ENCODE results near the gene C11orf21.

Gene C11orf21

DNA sequence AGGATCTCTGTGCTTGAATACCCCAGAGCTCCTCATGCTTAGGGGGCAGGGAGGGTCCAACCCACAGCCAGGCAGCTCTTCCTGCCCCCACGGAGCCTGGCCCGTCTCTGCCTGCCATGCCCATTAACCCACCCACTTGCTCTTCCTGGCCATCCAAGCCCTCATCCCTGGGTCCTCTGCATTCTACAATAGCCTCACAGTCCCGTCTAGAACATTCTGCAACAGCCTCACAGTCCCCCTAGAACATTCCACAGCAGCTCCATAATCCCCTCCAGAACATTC, 15.2 kb upstream of the C11orf21 start:
- TF ChIP-seq CTCF (IDR thresholded peaks at IDR 0.05; ENCODE audit: borderline replicate concordance, control extremely low read depth, extremely low read depth, insufficient read depth, missing control alignments): no peak
- in situ Hi-C loops (cut with MboI; ENCODE audit: low sequenced_read_pairs, unreplicated experiment): loop anchor here (10.0 kb wide), 1 partner anchor 98 kb away; no protein-coding TSS in a partner anchor

GRCh38 chr11:2316169-2316962, 14.6 kb upstream of the C11orf21 start:
- in situ Hi-C loops (cut with MboI; ENCODE audit: low sequenced_read_pairs, unreplicated experiment): loop anchor here (10.0 kb wide), 1 partner anchor 98 kb away; no protein-coding TSS in a partner anchor
- no peak for DNase-seq (ENCODE audit: low spot score)

More for the DNA sequence above, 15.2 kb upstream of the C11orf21 start:
- DNase-seq (ENCODE audit: low spot score): no peak

DNA sequence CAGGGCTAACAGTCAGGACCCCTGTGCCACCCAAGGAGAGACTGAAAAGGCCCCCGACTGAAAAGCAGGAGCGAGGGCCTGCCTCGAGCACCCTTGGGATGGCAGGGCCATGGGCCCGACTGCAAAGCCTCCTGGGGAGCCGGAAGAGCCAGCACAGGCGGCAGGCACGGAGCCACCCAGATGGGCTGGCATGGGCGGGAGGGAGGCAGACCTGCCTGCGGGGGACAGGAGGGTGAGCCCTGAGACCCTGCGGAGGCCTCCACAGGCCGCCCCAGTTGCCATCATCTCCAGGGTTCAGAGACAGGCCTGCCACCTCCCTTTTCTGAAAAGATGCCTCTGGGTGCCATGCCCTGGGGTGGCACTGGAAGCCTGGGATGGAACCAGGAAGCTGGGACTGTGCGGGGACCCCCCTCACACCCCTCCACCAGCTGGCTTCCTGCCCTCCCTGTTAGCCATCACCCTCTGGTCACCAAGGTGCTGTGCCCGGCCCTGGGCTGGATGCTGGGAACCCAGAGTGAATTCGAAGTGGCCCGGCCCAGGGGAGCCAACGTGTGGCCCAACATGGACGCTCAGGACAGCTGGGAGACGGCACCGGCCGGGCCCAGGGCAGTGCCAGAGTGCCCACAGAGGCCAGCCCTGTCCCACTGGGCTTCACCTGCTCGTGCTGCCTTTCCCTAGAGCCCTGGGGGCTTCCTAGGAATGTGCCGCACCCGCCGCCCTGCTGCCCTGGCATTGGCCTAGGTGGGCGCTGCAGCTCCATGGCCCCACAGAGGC, 13.9 kb upstream of the C11orf21 start:
- TF ChIP-seq CTCF (IDR thresholded peaks at IDR 0.05; ENCODE audit: borderline replicate concordance, control extremely low read depth, extremely low read depth, insufficient read depth, missing control alignments): no peak
- DNase-seq (ENCODE audit: low spot score): no peak
- in situ Hi-C loops (cut with MboI; ENCODE audit: low sequenced_read_pairs, unreplicated experiment): loop anchor here (10.0 kb wide), 1 partner anchor 99 kb away; no protein-coding TSS in a partner anchor

More at GRCh38 chr11:2316169-2316962, 14.6 kb upstream of the C11orf21 start:
- no peak for TF ChIP-seq CTCF (IDR thresholded peaks at IDR 0.05; ENCODE audit: borderline replicate concordance, control extremely low read depth, extremely low read depth, insufficient read depth, missing control alignments)

- no peak for DNase-seq (ENCODE audit: low spot score)
- TF ChIP-seq CTCF (IDR thresholded peaks at IDR 0.05; ENCODE audit: borderline replicate concordance, control extremely low read depth, extremely low read depth, insufficient read depth, missing control alignments): no peak
- in situ Hi-C loops (cut with MboI; ENCODE audit: low sequenced_read_pairs, unreplicated experiment): loop anchor here (10.0 kb wide), 1 partner anchor 100 kb away; no protein-coding TSS in a partner anchor
Measured at GRCh38 chr11:2314525-2315394, 13.0 kb upstream of the C11orf21 start.

GRCh38 chr11:2314136-2314524, 12.4 kb upstream of the C11orf21 start:
- TF ChIP-seq CTCF (IDR thresholded peaks at IDR 0.05; ENCODE audit: borderline replicate concordance, control extremely low read depth, extremely low read depth, insufficient read depth, missing control alignments): no peak
- in situ Hi-C loops (cut with MboI; ENCODE audit: low sequenced_read_pairs, unreplicated experiment): loop anchor here (10.0 kb wide), 1 partner anchor 101 kb away; no protein-coding TSS in a partner anchor

More at GRCh38 chr11:2314136-2314524, 12.4 kb upstream of the C11orf21 start:
- no peak for DNase-seq (ENCODE audit: low spot score)
